HCT116 (cell line): ENCODE results near the gene ALAS1. TPM values are rescaled to one million over a fixed set of nuclear protein-coding genes. Genes with fewer than 3 reads are reported as not detected.

Source experiments
- ATAC-seq: fragments of 200-7000 bp; cut with Tn5 transposase; 2 replicates; pipeline ENCODE4 v1.9.1; 2020; ENCODE audit warnings: mild to moderate bottlenecking, moderate library complexity
- BruUV-seq: library from RNA; stranded (reverse); fragments of 400-500 nt; replicated peaks from 2 replicates; lab custom pipeline; 2021; lab: Mats Ljungman, UMichigan
- CTCF ChIA-PET: fragments of 300-600 bp; sonication (Branson Sonifier 250); formaldehyde crosslinking; loops from one replicate; lab custom pipeline; 2021; ENCODE audit warnings: antibody characterized with exemption; lab: Charles Lee
- POLR2A ChIA-PET: fragments of 300-600, 350-600 bp; sonication (Branson Sonifier 250); formaldehyde crosslinking; loops from one replicate; lab custom pipeline; 2021; ENCODE audit warnings: antibody characterized with exemption; lab: Charles Lee
- RAD21 ChIA-PET, 2 experiments: fragments of 300-600 bp; sonication (Branson Sonifier 250); formaldehyde crosslinking; loops; one replicate each; lab custom pipeline; 2023; ENCODE audit warnings: low total read pairs in 2 of 2; ENCODE audit not compliant: uncharacterized antibody in 2 of 2, unreplicated experiment in 2 of 2, low non-redundant PET in 1 of 2; lab: Charles Lee
- DNase-seq: peaks from one replicate; pipeline ENCODE4 v3.0.0-alpha.2; 2010; ENCODE audit warnings: low read depth, low spot score
- H2AFZ ChIP-seq: fragments of 200-600 bp; shearing (Covaris generic), sonication (generic); 2 replicates; pipeline ENCODE4 v1.6.1; 2017; ENCODE audit warnings: low read depth, mixed run types, mixed read lengths, antibody characterized with exemption, low read length; ENCODE audit not compliant: poor library complexity, severe bottlenecking
- H3K27ac ChIP-seq: 2 replicates; pipeline ENCODE4 v1.5.1; 2012; ENCODE audit warnings: low read depth, low read length
- H3K27me3 ChIP-seq: fragments of 200-600 bp; sonication (generic); 2 replicates; pipeline ENCODE4 v1.6.1; 2016; ENCODE audit warnings: mixed run types, low read length, mixed read lengths; ENCODE audit not compliant: insufficient read depth
- H3K36me3 ChIP-seq, 2 experiments: fragments of 200-500 bp in 1 of 2; fragments of 200-600 bp in 1 of 2; sonication (Bioruptor generic) in 1 of 2; sonication (generic) in 1 of 2; 2 replicates each; pipeline versions ENCODE4 v1.5.1 to v1.6.1; 2014 to 2016; ENCODE audit warnings: low read length in 2 of 2, inconsistent platforms in 1 of 2, mixed read lengths in 1 of 2, mixed run types in 1 of 2; ENCODE audit not compliant: insufficient read depth in 2 of 2, control insufficient read depth in 1 of 2
- H3K4me1 ChIP-seq, 2 experiments: fragments of 200-600 bp in 1 of 2; sonication (generic) in 1 of 2; 2 replicates each; pipeline versions ENCODE4 v1.5.1 to v1.6.1; 2012 to 2017; ENCODE audit warnings: low read length in 2 of 2, inconsistent platforms in 1 of 2, mild to moderate bottlenecking in 1 of 2, mixed read lengths in 1 of 2, mixed run types in 1 of 2, moderate library complexity in 1 of 2; ENCODE audit not compliant: insufficient read depth in 2 of 2, control insufficient read depth in 1 of 2
- H3K4me2 ChIP-seq: fragments of 200-600 bp; sonication (generic); 2 replicates; pipeline ENCODE4 v1.6.1; 2017; ENCODE audit warnings: mixed run types, low read length, mixed read lengths
- H3K4me3 ChIP-seq, 2 experiments: fragments of 200-600 bp in 1 of 2; sonication (generic) in 1 of 2; replicated peaks in 1 of 2; 2 replicates each; pipeline ENCODE4 v1.5.1; 2011 to 2016; ENCODE audit warnings: low read length in 2 of 2, control low read depth in 1 of 2, low read depth in 1 of 2, mild to moderate bottlenecking in 1 of 2, mixed read lengths in 1 of 2, mixed run types in 1 of 2
- H3K79me2 ChIP-seq: fragments of 200-600 bp; sonication (generic); 2 replicates; pipeline ENCODE4 v1.6.1; 2017; ENCODE audit warnings: mild to moderate bottlenecking, mixed run types, low read length, moderate library complexity, mixed read lengths; ENCODE audit not compliant: insufficient read depth
- H3K9ac ChIP-seq: fragments of 200-600 bp; sonication (generic); 2 replicates; pipeline ENCODE4 v1.6.1; 2016; ENCODE audit warnings: low read length, mixed read lengths
- H3K9me2 ChIP-seq: fragments of 200-600 bp; sonication (generic), shearing (Covaris generic); 2 replicates; pipeline ENCODE4 v1.6.1; 2017; ENCODE audit warnings: mixed run types, mild to moderate bottlenecking, moderate library complexity; ENCODE audit not compliant: insufficient read depth
- H3K9me3 ChIP-seq, 2 experiments: fragments of 200-500 bp in 1 of 2; fragments of 200-600 bp in 1 of 2; sonication (Bioruptor generic) in 1 of 2; sonication (generic) in 1 of 2; 2 replicates each; pipeline ENCODE4 v1.6.1; 2014 to 2017; ENCODE audit warnings: low read length in 2 of 2, mixed read lengths in 2 of 2, inconsistent platforms in 1 of 2, low read depth in 1 of 2, mild to moderate bottlenecking in 1 of 2, mixed run types in 1 of 2, moderate library complexity in 1 of 2; ENCODE audit not compliant: control insufficient read depth in 1 of 2, insufficient read depth in 1 of 2
- H4K20me1 ChIP-seq: fragments of 200-600 bp; sonication (generic), shearing (Covaris generic); 2 replicates; pipeline ENCODE4 v1.6.1; 2017; ENCODE audit warnings: mixed run types, mild to moderate bottlenecking, moderate library complexity; ENCODE audit not compliant: insufficient read depth
- CBX3 ChIP-seq: IDR thresholded peaks from 2 replicates; pipeline ENCODE4 v1.6.1; 2012; ENCODE audit warnings: low read depth
- ELF1 ChIP-seq: IDR thresholded peaks from 2 replicates; pipeline ENCODE4 v1.6.1; 2012; ENCODE audit warnings: low read depth, borderline replicate concordance
- EZH2 ChIP-seq: fragments of 200-600 bp; sonication (generic); IDR thresholded peaks from 2 replicates; pipeline ENCODE4 v1.6.1; 2017; ENCODE audit warnings: antibody characterized with exemption, mixed run types
- EZH2phosphoT487 ChIP-seq: fragments of 200-600 bp; IDR thresholded peaks from 2 replicates; pipeline ENCODE4 v1.6.1; 2018; ENCODE audit warnings: antibody characterized with exemption, borderline replicate concordance
- RAD21 ChIP-seq: IDR thresholded peaks from 2 replicates; pipeline ENCODE4 v1.6.1; 2012; ENCODE audit warnings: low read depth, mild to moderate bottlenecking
- SIN3A ChIP-seq: IDR thresholded peaks from 2 replicates; pipeline ENCODE4 v1.6.1; 2012; ENCODE audit warnings: low read depth
- TCF7L2 ChIP-seq: IDR thresholded peaks from 2 replicates; pipeline ENCODE4 v1.7.0; 2011; ENCODE audit warnings: borderline replicate concordance, inconsistent platforms; ENCODE audit not compliant: insufficient read depth, insufficient read length; ENCODE audit errors: extremely low read depth
- intact Hi-C: fragments of 100-400 bp; cut with micrococcal nuclease; formaldehyde crosslinking; loops from 2 replicates; pipeline ENCODE4 v1.10.0; 2022
- total RNA-seq: library from RNA; stranded (reverse); gene quantifications from one replicate; pipeline ENCODE4 v1.2.1, GENCODE V29; 2021; ENCODE audit not compliant: unreplicated experiment
- TF ChIP-seq, protein P1 (sequence below): IDR thresholded peaks from 2 replicates; pipeline ENCODE4 v1.6.1; 2012
- TF ChIP-seq, protein P2 (sequence below): IDR thresholded peaks from 2 replicates; pipeline ENCODE4 v1.6.1; 2012

The ALAS1 gene
- total RNA-seq, 1 experiment from 2014 or later, result 74.0 TPM

DNA sequence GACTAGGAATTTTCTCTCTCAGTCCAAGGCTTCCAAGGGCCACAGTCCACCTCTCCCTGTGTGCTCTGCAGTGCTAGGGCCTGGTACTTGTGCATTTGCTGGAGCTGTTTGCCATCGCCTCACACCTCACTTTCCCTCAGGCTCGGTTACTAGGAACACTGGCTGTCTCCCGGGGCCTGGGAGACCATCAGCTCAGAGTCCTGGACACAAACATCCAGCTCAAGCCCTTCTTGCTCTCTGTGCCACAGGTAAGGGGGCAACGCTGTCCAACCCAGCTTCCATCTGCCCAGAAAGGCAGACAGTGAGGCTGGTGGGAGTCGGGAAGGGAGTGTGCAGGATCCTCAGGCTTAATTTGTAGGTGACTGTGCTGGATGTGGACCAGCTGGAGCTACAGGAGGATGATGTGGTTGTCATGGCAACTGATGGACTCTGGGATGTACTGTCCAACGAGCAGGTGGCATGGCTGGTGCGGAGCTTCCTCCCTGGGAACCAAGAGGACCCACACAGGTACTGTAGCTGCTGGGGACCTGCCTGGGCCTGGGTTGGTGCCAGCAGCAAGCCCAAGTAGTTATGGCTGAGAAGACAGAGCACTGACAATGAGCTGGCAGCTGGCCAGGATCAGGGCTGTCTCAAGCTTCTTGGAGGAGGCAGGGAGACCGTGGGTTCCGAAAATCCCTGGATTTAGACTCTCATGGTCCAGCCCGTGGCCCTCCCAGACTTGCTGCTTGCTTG lies 51.0 kb downstream of the ALAS1 start:
- H3K27me3 ChIP-seq, result no peaks in the 10 kb centered on the region
- no peak overlapping the region for H3K4me3 ChIP-seq
- CTCF ChIA-PET, result interaction anchor here (1.0 to 1.2 kb wide), 2 partner anchors 11 to 30 kb away, joined by 3 read pairs; partner anchors contain the start of gene WDR82
- RAD21 ChIA-PET, result no interaction called here
- no peak for DNase-seq
- POLR2A ChIA-PET, result interaction anchor here (1.0 kb wide), 1 partner anchor 9 kb away, joined by 7 read pairs; no protein-coding TSS in a partner anchor
- no peak for TF ChIP-seq EZH2phosphoT487
- TF ChIP-seq, protein P1, sequence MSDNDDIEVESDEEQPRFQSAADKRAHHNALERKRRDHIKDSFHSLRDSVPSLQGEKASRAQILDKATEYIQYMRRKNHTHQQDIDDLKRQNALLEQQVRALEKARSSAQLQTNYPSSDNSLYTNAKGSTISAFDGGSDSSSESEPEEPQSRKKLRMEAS, result no peak
- no peak for TF ChIP-seq RAD21
- no peak for TF ChIP-seq EZH2
- no peak for TF ChIP-seq ELF1
- TF ChIP-seq SIN3A, result no peak
- TF ChIP-seq TCF7L2, result no peak
- no peak for TF ChIP-seq CBX3
- TF ChIP-seq, all 23 proteins: peak for 0
- H4K20me1 ChIP-seq, result no peaks in the 10 kb centered on the region
- H2AFZ ChIP-seq, result no peak overlapping the region
- no peak for ATAC-seq
- intact Hi-C loops, result no loop called here
- H3K9me2 ChIP-seq, result no peaks in the 10 kb centered on the region
- no peak overlapping the region for H3K9ac ChIP-seq
- no peak overlapping the region for H3K4me2 ChIP-seq
- H3K27ac ChIP-seq, result no peak overlapping the region
- H3K79me2 ChIP-seq, result no peaks in the 10 kb centered on the region
- H3K9me3 ChIP-seq, result no peaks in the 10 kb centered on the region
- peaks cover 7 to 28% of the 10 kb centered on the region in 2 experiments; a peak in 3 of 4 replicates for H3K36me3 ChIP-seq
- no TSS peak for BruUV-seq
- peaks cover 15 to 27% of the 10 kb centered on the region in 2 experiments; a peak in 3 of 4 replicates for H3K4me1 ChIP-seq

DNA sequence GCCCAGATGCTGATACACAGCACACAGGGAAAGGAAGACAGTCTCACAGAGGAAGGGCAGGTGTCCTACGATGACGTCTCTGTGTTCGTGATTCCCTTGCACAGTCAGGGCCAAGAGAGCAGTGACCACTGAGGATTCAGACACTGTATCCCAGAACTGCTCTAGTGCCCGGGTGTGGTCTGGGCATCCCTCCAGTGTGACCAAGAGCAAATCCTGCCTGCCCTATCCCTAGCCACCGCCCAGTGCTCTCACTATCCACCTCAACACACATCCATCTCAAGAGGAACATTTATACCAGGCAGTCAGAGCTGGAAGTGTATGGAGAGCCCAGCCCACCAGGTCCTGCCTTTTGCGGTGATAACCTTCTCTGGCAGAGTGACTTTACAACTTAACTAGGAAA lies 51.7 kb downstream of the ALAS1 start:
- H3K9ac ChIP-seq, result no peak overlapping the region
- no peaks in the 10 kb centered on the region for H3K9me3 ChIP-seq
- POLR2A ChIA-PET, result interaction anchor here (0.6 kb wide), 1 partner anchor 86 kb away, joined by 3 read pairs; no protein-coding TSS in a partner anchor
- no peaks in the 10 kb centered on the region for H3K9me2 ChIP-seq
- no peak for TF ChIP-seq EZH2phosphoT487
- TF ChIP-seq, protein P2, sequence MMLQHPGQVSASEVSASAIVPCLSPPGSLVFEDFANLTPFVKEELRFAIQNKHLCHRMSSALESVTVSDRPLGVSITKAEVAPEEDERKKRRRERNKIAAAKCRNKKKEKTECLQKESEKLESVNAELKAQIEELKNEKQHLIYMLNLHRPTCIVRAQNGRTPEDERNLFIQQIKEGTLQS, result no peak
- no peak overlapping the region for H3K27ac ChIP-seq
- H3K36me3 ChIP-seq, result peaks cover 13 to 32% of the 10 kb centered on the region in 2 experiments; a peak in 3 of 4 replicates
- H3K27me3 ChIP-seq, result no peaks in the 10 kb centered on the region
- intact Hi-C loops, result no loop called here
- peaks cover 8 to 20% of the 10 kb centered on the region in 2 experiments; a peak in 3 of 4 replicates for H3K4me1 ChIP-seq
- RAD21 ChIA-PET, result no interaction called here
- CTCF ChIA-PET, result no interaction called here
- H3K4me2 ChIP-seq, result no peak overlapping the region
- H2AFZ ChIP-seq, result no peak overlapping the region
- BruUV-seq, result no TSS peak
- no peak overlapping the region for H3K4me3 ChIP-seq
- H3K79me2 ChIP-seq, result 0 out of 2 replicates have a peak, but pooled peaks cover 2% of the 10 kb centered on the region
- DNase-seq (no peak), ATAC-seq (no peak)
- H4K20me1 ChIP-seq, result no peaks in the 10 kb centered on the region
